ENCODE results near the gene TCFL5. TPM values are rescaled to one million over a fixed set of nuclear protein-coding genes. Genes with fewer than 3 reads are reported as not detected.

TCFL5 gene
- total RNA-seq, 1 experiment from 2014 or later: 15.1 TPM

GRCh38 chr20:62818592-62819493 is 42.8 kb downstream of the TCFL5 start:
- no peak overlapping the region for H3K27ac Mint-ChIP-seq (ENCODE audit: unreplicated experiment)
- no peak overlapping the region for H3K4me3 ChIP-seq (ENCODE audit: low read depth, low read length)
- CTCF ChIA-PET: no interaction called here
- H3K4me1 Mint-ChIP-seq (ENCODE audit: low read depth, unreplicated experiment): peaks cover 11% of the 10 kb centered on the region
- TF ChIP-seq CTCF (IDR thresholded peaks at IDR 0.05; ENCODE audit: insufficient read depth in 1 of 2, low read depth in 1 of 2, low read length in 1 of 2, severe bottlenecking in 1 of 2, unreplicated experiment in 1 of 2): no peak
- peaks cover 14% of the 10 kb centered on the region for H3K36me3 Mint-ChIP-seq (ENCODE audit: insufficient read depth, unreplicated experiment)
- H3K4me3 Mint-ChIP-seq (ENCODE audit: unreplicated experiment): peak overlapping the region; percentile 42
- H3K27me3 Mint-ChIP-seq (ENCODE audit: insufficient read depth, unreplicated experiment): no peaks in the 10 kb centered on the region
- H3K9me3 ChIP-seq: no peaks in the 10 kb centered on the region
- POLR2A ChIA-PET: no interaction called here
- peaks cover 23% of the 10 kb centered on the region for H3K4me1 ChIP-seq
- no TSS peak for BruUV-seq (replicated peaks)
- H3K27me3 ChIP-seq (replicated peaks; ENCODE audit: control insufficient read depth, insufficient read depth, low read length): no peaks in the 10 kb centered on the region
- no peaks in the 10 kb centered on the region for H3K9me3 Mint-ChIP-seq (ENCODE audit: unreplicated experiment)
- DNase-seq: no peak
- intact Hi-C loops (cut with micrococcal nuclease; ENCODE audit: unreplicated experiment): no loop called here
- H3K36me3 ChIP-seq (ENCODE audit: control insufficient read depth, insufficient read depth, low read length): no peaks in the 10 kb centered on the region

GRCh38 chr20:62817975-62818591 is 43.5 kb downstream of the TCFL5 start:
- no peaks in the 10 kb centered on the region for H3K27me3 Mint-ChIP-seq (ENCODE audit: insufficient read depth, unreplicated experiment)
- H3K9me3 ChIP-seq: no peaks in the 10 kb centered on the region
- H3K4me3 ChIP-seq (ENCODE audit: low read depth, low read length): no peak overlapping the region
- CTCF ChIA-PET: interaction anchor here (1.7 kb wide), 1 partner anchor 10 kb away, joined by 8 read pairs; no protein-coding TSS in a partner anchor
- H3K36me3 Mint-ChIP-seq (ENCODE audit: insufficient read depth, unreplicated experiment): peaks cover 14% of the 10 kb centered on the region
- no peaks in the 10 kb centered on the region for H3K27me3 ChIP-seq (replicated peaks; ENCODE audit: control insufficient read depth, insufficient read depth, low read length)
- no peaks in the 10 kb centered on the region for H3K36me3 ChIP-seq (ENCODE audit: control insufficient read depth, insufficient read depth, low read length)
- POLR2A ChIA-PET: no interaction called here
- intact Hi-C loops (cut with micrococcal nuclease; ENCODE audit: unreplicated experiment): no loop called here
- H3K4me1 Mint-ChIP-seq (ENCODE audit: low read depth, unreplicated experiment): peaks cover 11% of the 10 kb centered on the region
- no peak overlapping the region for H3K27ac Mint-ChIP-seq (ENCODE audit: unreplicated experiment)
- H3K9me3 Mint-ChIP-seq (ENCODE audit: unreplicated experiment): no peaks in the 10 kb centered on the region
- TF ChIP-seq CTCF (IDR thresholded peaks at IDR 0.05; ENCODE audit: insufficient read depth in 1 of 2, low read depth in 1 of 2, low read length in 1 of 2, severe bottlenecking in 1 of 2, unreplicated experiment in 1 of 2): no peak
- DNase-seq: no peak
- BruUV-seq (replicated peaks): no TSS peak
- H3K4me3 Mint-ChIP-seq (ENCODE audit: unreplicated experiment): peak overlapping the region; percentile 42
- H3K4me1 ChIP-seq: peaks cover 23% of the 10 kb centered on the region

All from Caco-2 (cell line).